Trophoblast cell (in vitro differentiated cells and primary cell): Measurements from ENCODE around the gene DAO.

Source experiments
- DNase-seq, 2 donors: peaks; one replicate each; pipeline ENCODE4 v3.0.0-alpha.2; 2016
- H2AFZ ChIP-seq: 2 replicates; pipeline ENCODE4 v1.6.1; 2013; ENCODE audit warnings: low read length, moderate library complexity, mild to moderate bottlenecking; ENCODE audit not compliant: insufficient read depth, poor library complexity
- H2AK5ac ChIP-seq: 2 replicates; pipeline ENCODE4 v1.6.1; 2013; ENCODE audit warnings: mild to moderate bottlenecking, low read length
- H2BK120ac ChIP-seq: 2 replicates; pipeline ENCODE4 v1.6.1; 2013; ENCODE audit warnings: low read length, mild to moderate bottlenecking, moderate library complexity; ENCODE audit not compliant: insufficient read depth, poor library complexity
- H2BK12ac ChIP-seq: 2 replicates; pipeline ENCODE4 v1.6.1; 2013; ENCODE audit warnings: mild to moderate bottlenecking, low read length, moderate library complexity
- H2BK5ac ChIP-seq: 2 replicates; pipeline ENCODE4 v1.6.1; 2013; ENCODE audit warnings: low read length, low read depth, moderate library complexity, mild to moderate bottlenecking; ENCODE audit not compliant: poor library complexity
- H3K14ac ChIP-seq: 2 replicates; pipeline ENCODE4 v1.6.1; 2013; ENCODE audit warnings: mild to moderate bottlenecking, low read length
- H3K18ac ChIP-seq: 2 replicates; pipeline ENCODE4 v1.6.1; 2013; ENCODE audit warnings: mild to moderate bottlenecking, low read length
- H3K23ac ChIP-seq: 2 replicates; pipeline ENCODE4 v1.6.1; 2013; ENCODE audit warnings: low read length
- H3K27ac ChIP-seq: 2 replicates; pipeline ENCODE4 v1.5.1; 2013; ENCODE audit warnings: low read depth, mild to moderate bottlenecking, inconsistent platforms, low read length, moderate library complexity
- H3K27me3 ChIP-seq: 2 replicates; pipeline ENCODE4 v1.6.1; 2013; ENCODE audit warnings: inconsistent platforms, mild to moderate bottlenecking, low read length, moderate library complexity; ENCODE audit not compliant: insufficient read depth
- H3K36me3 ChIP-seq, 2 experiments: 1 replicate in 1 of 2; 2 replicates in 1 of 2; pipeline ENCODE4 v1.6.1; 2013; ENCODE audit warnings: low read length in 2 of 2, mild to moderate bottlenecking in 2 of 2, moderate library complexity in 1 of 2; ENCODE audit not compliant: insufficient read depth in 2 of 2, control insufficient read depth in 1 of 2
- H3K4ac ChIP-seq: 2 replicates; pipeline ENCODE4 v1.6.1; 2013; ENCODE audit warnings: low read depth, mild to moderate bottlenecking, low read length, moderate library complexity
- H3K4me1 ChIP-seq, 2 experiments: 1 replicate in 1 of 2; 2 replicates in 1 of 2; pipeline ENCODE4 v1.6.1; 2013; ENCODE audit warnings: low read length in 2 of 2, mild to moderate bottlenecking in 2 of 2, moderate library complexity in 1 of 2; ENCODE audit not compliant: insufficient read depth in 2 of 2, control insufficient read depth in 1 of 2
- H3K4me2 ChIP-seq: 2 replicates; pipeline ENCODE4 v1.6.1; 2013; ENCODE audit warnings: inconsistent platforms, mild to moderate bottlenecking, low read length, moderate library complexity
- H3K4me3 ChIP-seq: 2 replicates; pipeline ENCODE4 v1.5.1; 2013; ENCODE audit warnings: mild to moderate bottlenecking, low read depth, low read length, inconsistent platforms
- H3K79me1 ChIP-seq: one replicate; pipeline ENCODE4 v1.6.1; 2013; ENCODE audit warnings: low read length
- H3K79me2 ChIP-seq: 2 replicates; pipeline ENCODE4 v1.6.1; 2013; ENCODE audit warnings: low read length, mild to moderate bottlenecking; ENCODE audit not compliant: control insufficient read depth, insufficient read depth, poor library complexity
- H3K9ac ChIP-seq: 2 replicates; pipeline ENCODE4 v1.6.1; 2013; ENCODE audit warnings: mild to moderate bottlenecking, low read length
- H3K9me3 ChIP-seq: 2 replicates; pipeline ENCODE4 v1.6.1; 2013; ENCODE audit warnings: low read depth, mild to moderate bottlenecking, control low read depth, inconsistent platforms, low read length; ENCODE audit not compliant: insufficient read depth
- H4K12ac ChIP-seq: 2 replicates; pipeline ENCODE4 v1.6.1; 2013; ENCODE audit warnings: low read depth, mild to moderate bottlenecking, low read length, moderate library complexity
- H4K8ac ChIP-seq: 2 replicates; pipeline ENCODE4 v1.6.1; 2013; ENCODE audit warnings: low read depth, mild to moderate bottlenecking, low read length, moderate library complexity
- H4K91ac ChIP-seq: one replicate; pipeline ENCODE4 v1.6.1; 2013; ENCODE audit warnings: low read depth, mild to moderate bottlenecking, low read length, moderate library complexity
- WGBS: extraction: QIAGEN DNeasy Blood & Tissue Kit; methylation state at CpG from one replicate; pipeline ENCODE4 v1.1.7; 2013; ENCODE audit warnings: missing lambda C conversion rate; ENCODE audit not compliant: insufficient read length, insufficient coverage; ENCODE audit errors: extremely low coverage; 5-methylcytosine and 5-hydroxymethylcytosine counted together

The DAO gene

GRCh38 chr12:108914121-108914531 lies 34.2 kb downstream of the DAO start:
- peaks cover 3% of the 10 kb centered on the region for H3K9me3 ChIP-seq

GRCh38 chr12:108915632-108916133 lies 35.8 kb downstream of the DAO start:
- Histone ChIP-seq H4K12ac (no peak overlapping the region), H3K36me3 (no peaks in the 10 kb centered on the region), H3K14ac (peak overlapping the region; percentile 39), H4K8ac (no peak overlapping the region), H3K79me1 (peaks cover 15% of the 10 kb centered on the region), H3K23ac (no peak overlapping the region), H3K18ac (no peak overlapping the region), H3K4me1 (peaks cover 19 to 24% of the 10 kb centered on the region in 2 experiments), H3K4me3 (no peak overlapping the region), H3K9me3 (peaks cover 9% of the 10 kb centered on the region), H3K9ac (no peak overlapping the region), H3K27me3 (no peaks in the 10 kb centered on the region), H3K79me2 (peaks cover 2% of the 10 kb centered on the region), H2BK120ac (peak overlapping the region; percentile 54), H3K4me2 (no peak overlapping the region), H2AFZ (no peak overlapping the region), H2BK5ac (no peak overlapping the region), H4K91ac (no peak overlapping the region), H3K27ac (no peak overlapping the region), H2AK5ac (no peak overlapping the region), H3K4ac (no peak overlapping the region), H2BK12ac (peak overlapping the region; percentile 69)
- no CpG with 5 or more reads among the region's 15 CpGs for WGBS
- DNase-seq = no peak

More at GRCh38 chr12:108914121-108914531, 34.2 kb downstream of the DAO start:
- H3K27me3 ChIP-seq = no peaks in the 10 kb centered on the region
- H3K9ac ChIP-seq = no peak overlapping the region
- H2AK5ac ChIP-seq = no peak overlapping the region
- no peak overlapping the region for H3K4me2 ChIP-seq
- H2BK5ac ChIP-seq = no peak overlapping the region
- no peak overlapping the region for H2BK120ac ChIP-seq
- no peak overlapping the region for H3K27ac ChIP-seq
- H3K4ac ChIP-seq = no peak overlapping the region
- H4K8ac ChIP-seq = no peak overlapping the region
- no CpG with 5 or more reads among the region's 4 CpGs for WGBS
- H3K36me3 ChIP-seq = no peaks in the 10 kb centered on the region
- H3K23ac ChIP-seq = no peak overlapping the region
- H3K18ac ChIP-seq = no peak overlapping the region
- H3K14ac ChIP-seq = no peak overlapping the region
- DNase-seq = peak in 1 of 2 donors; percentile 43
- no peak overlapping the region for H2BK12ac ChIP-seq
- peaks cover 19 to 22% of the 10 kb centered on the region in 2 experiments for H3K4me1 ChIP-seq
- H4K91ac ChIP-seq = no peak overlapping the region
- no peak overlapping the region for H2AFZ ChIP-seq
- H3K4me3 ChIP-seq = no peak overlapping the region
- H3K79me2 ChIP-seq = peaks cover 2% of the 10 kb centered on the region
- no peak overlapping the region for H4K12ac ChIP-seq
- peaks cover 15% of the 10 kb centered on the region for H3K79me1 ChIP-seq

DNA sequence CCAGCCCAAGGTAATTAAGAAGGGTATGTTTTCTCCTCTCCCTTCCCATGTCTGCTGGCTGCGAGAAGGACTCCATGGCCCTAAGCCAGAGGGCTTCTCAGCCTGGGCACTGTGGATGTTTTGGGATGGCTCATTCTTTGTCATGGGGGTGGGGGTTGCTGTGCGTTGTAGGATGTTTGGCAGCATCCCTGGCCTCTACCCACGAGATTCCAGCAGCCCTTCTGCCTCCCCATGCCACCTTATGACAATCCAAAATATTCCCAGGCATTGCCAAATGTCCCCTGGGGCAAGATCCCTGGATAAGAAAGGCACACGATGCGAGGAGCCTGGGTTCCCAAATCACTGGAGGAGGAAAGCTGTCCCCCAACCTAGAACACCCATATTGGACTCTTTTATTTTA lies 36.4 kb downstream of the DAO start:
- Histone ChIP-seq H4K91ac (no peak overlapping the region), H3K79me1 (peaks cover 13% of the 10 kb centered on the region), H3K27me3 (no peaks in the 10 kb centered on the region), H3K4me2 (no peak overlapping the region), H3K36me3 (no peaks in the 10 kb centered on the region), H3K23ac (peak overlapping the region; percentile 81), H3K79me2 (peaks cover 2% of the 10 kb centered on the region), H2BK120ac (no peak overlapping the region), H3K9ac (no peak overlapping the region), H2AK5ac (no peak overlapping the region), H3K4ac (no peak overlapping the region), H3K14ac (no peak overlapping the region), H3K27ac (no peak overlapping the region), H4K12ac (no peak overlapping the region), H3K18ac (no peak overlapping the region), H3K9me3 (peaks cover 9% of the 10 kb centered on the region), H2BK12ac (no peak overlapping the region), H2AFZ (no peak overlapping the region), H3K4me3 (no peak overlapping the region), H4K8ac (no peak overlapping the region), H2BK5ac (no peak overlapping the region), H3K4me1 (peaks cover 16 to 20% of the 10 kb centered on the region in 2 experiments)
- no peak for DNase-seq
- WGBS = no CpG with 5 or more reads among the region's 5 CpGs

- no peak overlapping the region for H3K14ac ChIP-seq
- H3K9ac ChIP-seq = no peak overlapping the region
- no peak overlapping the region for H2BK12ac ChIP-seq
- H3K4me3 ChIP-seq = no peak overlapping the region
- DNase-seq = no peak
- no peak overlapping the region for H4K8ac ChIP-seq
- H3K4me1 ChIP-seq = peaks cover 3 to 6% of the 10 kb centered on the region in 2 experiments
- no peak overlapping the region for H3K4me2 ChIP-seq
- H3K4ac ChIP-seq = no peak overlapping the region
- H3K79me1 ChIP-seq = peaks cover 7% of the 10 kb centered on the region
- no peak overlapping the region for H2AK5ac ChIP-seq
- no peak overlapping the region for H3K18ac ChIP-seq
- WGBS = no CpG with 5 or more reads among the region's 2 CpGs
- no peak overlapping the region for H4K91ac ChIP-seq
- no peak overlapping the region for H2BK120ac ChIP-seq
- H3K79me2 ChIP-seq = no peaks in the 10 kb centered on the region
- no peak overlapping the region for H3K27ac ChIP-seq
- H2AFZ ChIP-seq = no peak overlapping the region
- H3K27me3 ChIP-seq = no peaks in the 10 kb centered on the region
- H3K36me3 ChIP-seq = no peaks in the 10 kb centered on the region
- no peak overlapping the region for H2BK5ac ChIP-seq
- H3K23ac ChIP-seq = no peak overlapping the region
- peaks cover 11% of the 10 kb centered on the region for H3K9me3 ChIP-seq
- H4K12ac ChIP-seq = no peak overlapping the region
These were observed 38.3 kb downstream of the DAO start for GRCh38 chr12:108918206-108918605.
